ENCODE results near the gene SLC35G6.
A peak's percentile ranks its signal among the peaks of the same experiment; 100 is the strongest.
"Not testable (repeated sequence)": the region's sequence is repeated elsewhere in the genome, so short reads cannot be mapped to it uniquely, and the experiment has no call there.

Gene SLC35G6

DNA sequence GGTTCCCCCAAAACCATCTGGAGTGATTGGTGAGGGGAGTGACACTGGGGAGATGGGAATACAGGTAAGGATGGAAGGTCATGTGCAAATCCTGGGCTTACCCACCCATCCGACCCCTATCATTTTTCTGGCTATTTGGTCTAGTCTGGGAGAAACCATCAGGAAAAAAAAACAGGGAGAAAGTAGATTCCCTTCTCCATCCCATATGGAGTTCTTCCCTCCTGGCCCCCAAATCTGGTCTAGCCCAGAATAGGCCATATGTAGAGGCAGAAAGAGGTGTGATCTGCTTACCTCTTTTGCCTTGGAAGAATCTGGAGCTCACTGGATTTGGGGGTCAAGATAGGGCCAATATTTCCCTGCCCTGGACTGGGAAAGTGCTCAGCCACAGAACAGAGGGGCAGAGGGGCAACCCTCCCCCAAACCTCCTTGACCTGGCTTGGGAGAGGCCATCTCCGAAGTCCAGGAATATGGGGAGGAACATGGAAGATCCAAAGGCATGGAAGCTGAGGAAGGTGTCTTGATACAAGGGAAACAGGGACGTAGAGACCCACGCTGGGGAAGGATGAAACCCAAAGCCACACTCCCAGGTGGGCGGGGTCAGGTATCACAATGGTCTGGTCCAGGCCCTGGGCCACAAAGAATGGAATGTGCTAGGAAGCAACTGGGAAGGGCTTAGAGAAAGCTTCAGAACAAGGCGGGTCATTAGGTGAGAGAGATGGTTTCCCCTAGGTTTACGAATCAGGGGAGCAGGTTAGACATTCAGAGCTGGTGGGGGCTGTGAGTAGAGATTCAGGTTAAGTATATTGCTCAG, 20.2 kb upstream of the SLC35G6 start:
- DNase-seq, result no peak

- DNase-seq, result no peak
Measured at GRCh38 chr17:7462474-7463371, 18.5 kb upstream of the SLC35G6 start.

DNA sequence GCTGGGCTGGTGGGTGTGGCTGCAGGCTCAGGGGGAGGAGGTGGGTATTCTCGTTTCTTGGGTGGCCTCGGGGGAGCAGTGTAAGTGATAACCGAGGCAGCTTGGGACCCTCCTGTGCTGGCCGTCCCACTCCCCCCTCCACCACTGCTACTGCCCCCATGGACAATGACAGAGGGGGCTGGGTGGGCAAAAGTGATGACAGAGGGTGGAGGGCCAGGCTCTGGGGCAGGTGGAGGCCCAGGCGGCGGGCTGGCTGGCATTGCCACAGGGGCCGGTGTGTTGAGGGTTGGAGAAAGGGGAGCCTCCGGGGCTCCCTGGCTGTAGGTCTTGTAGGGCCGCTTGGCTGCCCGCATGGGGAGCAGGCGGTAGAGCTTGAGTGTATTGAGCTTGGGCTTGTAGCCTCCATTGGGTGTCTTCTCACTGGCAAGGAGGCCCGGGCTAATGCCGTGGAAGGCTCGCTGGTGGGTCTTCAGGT, 17.8 kb upstream of the SLC35G6 start:
- DNase-seq, result no peak

- DNase-seq, result no peak
Measured at GRCh38 chr17:7464081-7464480, 17.2 kb upstream of the SLC35G6 start.

- no peak for DNase-seq
Measured at GRCh38 chr17:7465597-7466275, 15.5 kb upstream of the SLC35G6 start.

- no peak for DNase-seq
Measured at GRCh38 chr17:7466318-7466638, 15.0 kb upstream of the SLC35G6 start.

DNA sequence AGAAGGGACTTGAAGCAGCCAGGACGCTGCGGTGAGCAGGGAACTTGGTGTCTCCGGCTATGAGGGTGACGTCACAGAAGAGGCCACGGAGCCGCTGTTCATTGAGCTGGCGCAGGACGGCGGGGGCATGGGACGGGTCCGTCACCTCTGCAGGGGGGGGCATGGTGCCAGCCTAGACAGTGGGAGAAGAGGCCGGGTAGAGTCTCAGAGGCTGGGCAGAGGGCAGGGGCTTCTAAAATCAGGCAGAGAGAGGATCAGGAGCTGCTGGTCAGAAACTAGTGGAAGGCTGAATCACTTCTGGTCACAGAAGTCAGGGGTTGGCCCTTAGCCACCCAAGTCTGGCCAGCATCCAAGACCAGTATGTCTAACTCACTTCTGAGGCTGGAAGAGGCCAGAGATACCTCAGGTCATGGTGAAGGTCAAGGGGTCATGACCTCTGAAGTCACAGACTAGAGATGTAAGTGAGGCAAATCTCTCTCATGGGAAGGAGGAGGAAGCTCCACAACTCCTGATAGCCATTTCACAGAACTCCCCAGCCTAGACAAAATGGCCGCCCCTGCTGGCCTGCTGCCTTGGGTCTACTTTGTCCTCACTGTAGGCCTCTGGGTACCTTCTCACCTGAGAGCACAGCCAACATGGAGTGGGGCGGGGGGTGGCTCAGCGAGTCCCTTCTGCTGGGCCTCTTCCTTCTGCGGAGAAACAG, 14.5 kb upstream of the SLC35G6 start:
- no peak for DNase-seq

DNA sequence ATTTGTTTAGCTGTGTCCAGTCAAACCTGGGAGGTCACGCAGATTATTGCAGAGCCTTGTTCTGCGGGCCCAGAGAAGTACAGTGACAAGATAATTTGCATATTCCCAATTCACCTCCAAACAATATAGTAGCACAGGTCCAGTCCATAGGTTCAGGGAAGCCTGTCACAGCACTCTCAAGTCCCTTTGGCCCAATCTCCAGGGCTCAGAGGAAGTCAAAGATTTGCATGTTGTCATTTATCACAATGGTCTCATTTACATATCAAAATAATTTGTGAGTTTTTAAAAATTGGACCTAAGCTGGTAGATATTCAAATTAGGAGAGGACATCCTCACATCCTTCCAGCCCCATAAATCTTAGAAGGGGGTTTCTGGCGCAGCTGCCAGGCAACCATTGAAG, 13.7 kb upstream of the SLC35G6 start:
- DNase-seq, result no peak

DNA sequence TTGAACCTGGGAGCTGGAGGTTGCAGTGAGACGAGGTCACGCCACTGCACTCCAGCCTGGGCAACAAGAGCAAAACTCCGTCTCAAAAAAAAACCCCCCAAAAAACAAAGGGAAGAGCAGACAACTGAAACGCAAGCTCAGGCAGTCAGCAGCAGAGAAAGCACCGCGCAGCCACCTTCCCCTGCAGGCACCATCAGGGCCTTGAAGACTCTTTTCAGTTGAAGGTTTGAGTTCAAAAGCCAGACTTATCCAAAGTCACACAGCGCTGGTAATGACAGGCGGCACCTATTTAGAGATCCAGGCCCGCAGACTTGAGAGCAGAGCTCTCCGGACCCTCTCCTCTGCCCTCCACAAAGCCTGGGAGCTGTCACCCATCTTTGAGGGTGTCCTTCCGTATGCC, 13.0 kb upstream of the SLC35G6 start:
- no peak for DNase-seq

- no peak for DNase-seq
Measured at GRCh38 chr17:7468804-7469389, 12.3 kb upstream of the SLC35G6 start.

DNA sequence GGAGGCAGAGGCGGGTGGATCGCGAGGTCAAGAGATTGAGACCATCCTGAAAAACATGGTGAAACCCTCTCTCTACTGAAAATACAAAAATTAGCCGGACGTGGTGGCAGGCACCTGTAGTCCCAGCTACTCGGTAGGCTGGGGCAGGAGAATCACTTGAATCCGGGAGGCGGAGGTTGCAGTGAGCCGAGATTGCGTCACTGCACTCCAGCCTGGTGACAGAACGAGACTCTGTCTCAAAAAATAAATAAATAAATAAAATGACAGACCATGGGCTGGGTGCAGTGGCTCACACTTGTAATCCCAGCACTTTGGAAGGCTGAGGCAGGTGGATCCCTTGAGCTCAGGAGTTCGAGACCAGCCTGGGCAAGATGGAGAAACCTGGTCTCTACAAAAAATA, 11.4 kb upstream of the SLC35G6 start:
- not testable (repeated sequence) for DNase-seq

DNA sequence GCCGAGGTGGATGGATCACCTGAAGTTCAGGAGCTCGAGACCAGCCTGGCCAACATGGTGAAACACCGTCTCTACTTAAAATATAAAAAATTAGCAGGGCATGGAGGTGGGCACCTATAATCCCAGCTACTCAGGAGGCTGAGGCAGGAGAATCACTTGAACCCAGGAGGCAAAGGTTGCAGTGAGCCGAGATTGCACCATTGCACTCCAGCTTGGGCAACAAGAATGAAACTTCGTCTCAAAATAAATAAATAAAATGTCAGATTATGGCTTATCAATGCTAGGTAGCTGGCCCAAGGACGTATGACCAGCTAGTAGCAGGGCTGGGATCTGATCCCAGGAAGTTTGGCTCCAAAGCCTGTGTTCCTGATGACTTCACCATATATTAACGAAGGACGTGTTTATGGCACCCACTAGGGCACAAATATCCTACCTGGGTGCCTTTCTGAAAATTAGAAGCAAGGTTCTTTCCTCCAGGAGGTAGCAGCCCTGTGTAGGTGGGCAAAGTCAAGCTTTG, 10.7 kb upstream of the SLC35G6 start:
- not testable (repeated sequence) for DNase-seq

GRCh38 chr17:7471729-7472128, 9.5 kb upstream of the SLC35G6 start:
- DNase-seq, result no peak

GRCh38 chr17:7474767-7475166, 6.5 kb upstream of the SLC35G6 start:
- DNase-seq, result not testable (repeated sequence)

DNA sequence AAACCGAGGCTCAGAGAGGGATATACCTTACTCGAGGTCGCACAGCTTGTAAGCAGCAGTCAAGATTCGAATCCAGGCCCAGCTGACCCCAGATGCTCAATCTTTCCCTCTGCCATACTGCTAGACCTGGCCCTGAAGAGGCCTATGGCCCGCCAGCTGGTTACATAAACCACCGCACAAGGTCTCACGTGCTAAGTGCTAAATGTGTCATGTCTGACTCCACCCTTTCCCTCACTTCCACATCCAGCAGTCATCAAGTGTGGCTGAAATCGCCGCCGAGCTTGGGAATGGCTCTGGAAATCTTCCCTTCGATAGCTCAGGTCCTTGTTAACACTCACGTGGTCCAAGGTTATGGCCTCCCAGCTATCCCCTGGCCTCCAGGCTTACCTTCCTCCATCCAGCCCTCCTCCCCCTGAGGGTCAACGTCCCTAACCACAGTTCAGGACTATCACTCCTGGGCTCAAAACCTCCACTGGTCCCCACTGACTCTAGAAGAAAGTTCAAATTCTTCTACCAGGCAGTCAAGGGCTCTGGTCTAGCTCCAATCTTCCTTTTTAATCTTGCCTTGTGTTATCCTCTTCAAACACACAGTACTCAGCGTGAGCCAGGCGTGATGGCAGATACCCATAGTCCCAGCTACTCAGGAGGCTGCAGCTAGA, 5.4 kb upstream of the SLC35G6 start:
- no peak for DNase-seq

GRCh38 chr17:7476494-7476893, 4.8 kb upstream of the SLC35G6 start:
- no peak for DNase-seq

- no peak for DNase-seq
Measured at GRCh38 chr17:7476951-7477350, 4.3 kb upstream of the SLC35G6 start.

GRCh38 chr17:7477392-7478275, 3.6 kb upstream of the SLC35G6 start:
- peak in 1 of 4 experiments; percentile 29 for DNase-seq

- DNase-seq, result peak in 2 of 4 experiments; percentile 52 to 64
Measured at GRCh38 chr17:7478276-7479212, 2.7 kb upstream of the SLC35G6 start.
